ENCODE results near the gene WFIKKN1.

DNA sequence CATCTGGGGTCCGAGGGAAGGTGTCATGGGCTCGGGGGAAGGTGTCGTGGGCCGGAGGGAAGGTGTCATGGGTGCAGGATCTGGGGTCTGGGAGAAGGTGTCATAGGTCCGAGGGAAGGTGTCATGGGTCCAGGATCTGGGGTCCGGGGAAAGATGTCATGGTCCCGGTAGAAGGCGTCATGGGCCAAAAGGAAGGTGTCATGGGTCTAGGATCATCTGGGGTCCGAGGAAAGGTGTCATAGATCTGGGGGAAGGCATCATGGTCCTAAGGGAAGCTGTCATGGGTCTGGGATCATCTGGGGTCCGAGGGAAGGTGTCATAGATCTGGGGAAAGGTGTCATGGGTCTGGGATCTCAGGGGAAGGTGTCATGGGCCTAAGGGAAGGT is 40.0 kb upstream of the WFIKKN1 start:
- TF ChIP-seq CTCF (IDR thresholded peaks at IDR 0.05 in 8 of 11, conservative IDR thresholded peaks at IDR 0.05 in 3 of 11) (no peak), POLR2A (IDR thresholded peaks at IDR 0.05) (no peak)

All from spleen (tissue), 7 donors.